K562 (cell line): ENCODE results near the gene ITGA6. TPM values are rescaled to one million over a fixed set of nuclear protein-coding genes. Genes with fewer than 3 reads are reported as not detected.

Experiments
- ATAC-seq: fragments of 200-7000 bp; cut with Tn5 transposase; 3 replicates; pipeline ENCODE4 v1.9.1; 2020; ENCODE audit warnings: moderate library complexity
- BruUV-seq: library from RNA; stranded (reverse); fragments of 400-500 nt; replicated peaks from 2 replicates; lab custom pipeline; 2021; lab: Mats Ljungman, UMichigan
- CTCF ChIA-PET: fragments of 300-600 bp; formaldehyde crosslinking; extraction: SDS; loops from one replicate; lab custom pipeline; 2021; ENCODE audit warnings: low intra/inter-chr PET ratio; lab: Yijun Ruan, JAX
- POLR2A ChIA-PET: fragments of 300-600, 350-650 bp; sonication (Branson Sonifier 250); formaldehyde crosslinking; extraction: SDS; loops from one replicate; lab custom pipeline; 2021; ENCODE audit warnings: antibody characterized with exemption, inconsistent platforms; lab: Yijun Ruan, JAX
- DNase-seq, 4 experiments: peaks; one replicate each; pipeline versions ENCODE4 v3.0.0 to v3.0.0-alpha.2; 2011 to 2018; ENCODE audit warnings: low spot score in 3 of 4, mixed read lengths in 3 of 4; ENCODE audit errors: extremely low read depth in 1 of 4
- FAIRE-seq: peaks from 2 replicates; lab custom pipeline; 2011; peaks lifted over from hg19 to GRCh38; lab: Jason Lieb, UNC
- H2AFZ ChIP-seq: 2 replicates; pipeline ENCODE4 v1.6.0; 2011; ENCODE audit warnings: low read depth, low read length, control low read depth, inconsistent platforms
- H3K27ac ChIP-seq: fragments of 200-600 bp; 3 replicates; pipeline ENCODE4 v1.8.0; 2011; ENCODE audit warnings: low read depth, mild to moderate bottlenecking, control low read depth, inconsistent platforms, low read length, moderate library complexity, mixed read lengths; ENCODE audit errors: extremely low read depth
- H3K27me3 ChIP-seq, 2 experiments: fragments of 300-600 bp in 1 of 2; 2 replicates in 1 of 2; 3 replicates in 1 of 2; pipeline versions ENCODE4 v1.6.0 to v1.8.0; 2011; ENCODE audit warnings: inconsistent platforms in 2 of 2, low read length in 2 of 2, mild to moderate bottlenecking in 1 of 2, mixed read lengths in 1 of 2, moderate library complexity in 1 of 2; ENCODE audit not compliant: control insufficient read depth in 2 of 2, insufficient read depth in 2 of 2
- H3K36me3 ChIP-seq: fragments of 300-600 bp; 3 replicates; pipeline ENCODE4 v1.8.0; 2011; ENCODE audit warnings: mild to moderate bottlenecking, low read length, inconsistent platforms; ENCODE audit not compliant: control insufficient read depth, insufficient read depth
- H3K4me1 ChIP-seq, 2 experiments: fragments of 200-600 bp in 1 of 2; replicated peaks in 1 of 2; 2 replicates in 1 of 2; 3 replicates in 1 of 2; pipeline versions ENCODE4 v1.5.1 to v1.8.0; 2011; ENCODE audit warnings: inconsistent platforms in 2 of 2, low read length in 2 of 2, mild to moderate bottlenecking in 1 of 2, mixed read lengths in 1 of 2, moderate library complexity in 1 of 2; ENCODE audit not compliant: control insufficient read depth in 2 of 2, insufficient read depth in 2 of 2
- H3K4me2 ChIP-seq: 2 replicates; pipeline ENCODE4 v1.6.1; 2011; ENCODE audit warnings: low read length, control low read depth, inconsistent platforms, mixed read lengths; ENCODE audit not compliant: insufficient read depth
- H3K4me3 ChIP-seq: fragments of 200-600 bp; sonication (generic), shearing (Covaris generic); 2 replicates; pipeline ENCODE4 v1.5.1; 2016; ENCODE audit warnings: control low read depth, inconsistent platforms
- H3K79me2 ChIP-seq: fragments of 200-600 bp; 3 replicates; pipeline ENCODE4 v1.8.0; 2011; ENCODE audit warnings: low read length, inconsistent platforms; ENCODE audit not compliant: control insufficient read depth, insufficient read depth
- H3K9ac ChIP-seq, 2 experiments: 2 replicates each; pipeline versions ENCODE4 v1.6.0 to v1.6.1; 2011; ENCODE audit warnings: low read depth in 2 of 2, low read length in 2 of 2, control low read depth in 1 of 2, inconsistent platforms in 1 of 2, mild to moderate bottlenecking in 1 of 2, mixed read lengths in 1 of 2; ENCODE audit not compliant: insufficient read depth in 1 of 2
- H3K9me1 ChIP-seq: one replicate; pipeline ENCODE4 v1.6.0; 2011; ENCODE audit warnings: inconsistent platforms, mild to moderate bottlenecking, low read length, moderate library complexity; ENCODE audit not compliant: control insufficient read depth, insufficient read depth
- H3K9me3 ChIP-seq: replicated peaks from 2 replicates; pipeline ENCODE4 v1.5.1; 2011; ENCODE audit warnings: low read depth, low read length, inconsistent platforms; ENCODE audit not compliant: control insufficient read depth, insufficient read depth
- H4K20me1 ChIP-seq: replicated peaks from 2 replicates; pipeline ENCODE4 v1.6.1; 2011; ENCODE audit warnings: low read length, inconsistent platforms, mixed read lengths; ENCODE audit not compliant: control insufficient read depth, insufficient read depth
- ARHGAP35 ChIP-seq: fragments of 450-650 bp; IDR thresholded peaks from 2 replicates; pipeline ENCODE4 v1.6.1; 2018; ENCODE audit not compliant: partially characterized antibody
- ZNF431 ChIP-seq: sonication (generic); formaldehyde crosslinking; IDR thresholded peaks from 2 replicates; pipeline ENCODE4 v1.8.0; 2022; ENCODE audit warnings: mild to moderate bottlenecking, missing genetic modification reagents
- WGBS: fragments of 100-300 bp; shearing (Covaris generic); methylation state at CpG from one replicate; pipeline ENCODE4 v1.1.6; 2016; ENCODE audit warnings: low coverage, mixed read lengths; ENCODE audit not compliant: insufficient coverage; ENCODE audit errors: missing lambda C conversion rate; 5-methylcytosine and 5-hydroxymethylcytosine counted together
- in situ Hi-C: fragments of 300-500 bp; cut with MboI; formaldehyde crosslinking; loops from 4 replicates; pipeline ENCODE4 v1.15.0; 2018; ENCODE audit warnings: inconsistent platforms, mixed read lengths
- intact Hi-C: fragments of 100-400 bp; cut with micrococcal nuclease; formaldehyde crosslinking; loops from 2 replicates; pipeline ENCODE4 v1.14.2; 2022
- polyA plus RNA-seq, 8 experiments: library from polyadenylated mRNA; depleted of rRNA in 4 of 8; stranded (reverse) in 5 of 8; unstranded in 3 of 8; fragments of >200 nt; fragmentation: Nextera tagmentation in 2 of 8; fragmentation: Illumina TruSeq in 1 of 8; extraction: Ambion mirVana in 2 of 8; extraction: Trizol in 1 of 8; gene quantifications; 2 replicates each; pipeline versions ENCODE4 v1.2.1 to v1.2.3, GENCODE V29; 2011 to 2014; ENCODE audit warnings: inconsistent platforms in 1 of 8, missing spikeins in 1 of 8
- total RNA-seq, 7 experiments: library from RNA; depleted of rRNA in 6 of 7; stranded (reverse); fragments of >200 nt in 6 of 7; fragmentation: Illumina TruSeq in 2 of 7; extraction: Trizol in 2 of 7; gene quantifications; 2 replicates each; pipeline versions ENCODE4 v1.2.1 to v1.2.3, GENCODE V29; 2011 to 2021; ENCODE audit warnings: low replicate concordance in 1 of 7
- TF ChIP-seq, protein P1 (sequence below): sonication (generic); formaldehyde crosslinking; IDR thresholded peaks from 2 replicates; pipeline ENCODE4 v1.4.0; 2020; ENCODE audit warnings: mild to moderate bottlenecking, missing genetic modification reagents
- TF ChIP-seq, protein P2 (sequence below): fragments of 250-450 bp; sonication (Bioruptor Pico); IDR thresholded peaks from 2 replicates; pipeline ENCODE4 v1.5.0; 2021; ENCODE audit warnings: mild to moderate bottlenecking, moderate library complexity

Gene ITGA6
- total and polyA plus RNA-seq, 9 of the 15 experiments (the other 6 are each of a cell fraction or from before 2014, with no cell fraction given) = 0.01 to 0.29 (median 0.05) TPM; not detected in 5

DNA sequence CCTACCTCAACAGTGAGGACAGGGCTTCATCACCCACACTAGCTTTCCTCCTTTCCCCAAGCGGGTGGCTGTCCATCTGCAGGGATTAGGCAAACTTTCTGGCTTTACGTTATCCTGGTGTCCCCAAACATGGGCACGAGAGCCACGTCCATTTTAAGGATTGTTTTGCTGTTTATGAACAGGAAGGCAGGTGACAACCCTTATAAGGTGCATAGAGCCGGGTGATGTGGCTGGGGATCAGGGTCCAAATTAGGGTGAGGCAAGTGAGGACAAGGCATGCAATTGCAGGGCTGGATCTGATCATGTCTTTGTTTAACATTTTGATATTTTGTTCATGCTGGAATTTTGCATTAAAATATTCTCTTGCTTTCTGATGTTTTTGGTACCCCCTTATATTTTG lies 27.6 kb upstream of the ITGA6 start (continued):
- TF ChIP-seq, protein P1, sequence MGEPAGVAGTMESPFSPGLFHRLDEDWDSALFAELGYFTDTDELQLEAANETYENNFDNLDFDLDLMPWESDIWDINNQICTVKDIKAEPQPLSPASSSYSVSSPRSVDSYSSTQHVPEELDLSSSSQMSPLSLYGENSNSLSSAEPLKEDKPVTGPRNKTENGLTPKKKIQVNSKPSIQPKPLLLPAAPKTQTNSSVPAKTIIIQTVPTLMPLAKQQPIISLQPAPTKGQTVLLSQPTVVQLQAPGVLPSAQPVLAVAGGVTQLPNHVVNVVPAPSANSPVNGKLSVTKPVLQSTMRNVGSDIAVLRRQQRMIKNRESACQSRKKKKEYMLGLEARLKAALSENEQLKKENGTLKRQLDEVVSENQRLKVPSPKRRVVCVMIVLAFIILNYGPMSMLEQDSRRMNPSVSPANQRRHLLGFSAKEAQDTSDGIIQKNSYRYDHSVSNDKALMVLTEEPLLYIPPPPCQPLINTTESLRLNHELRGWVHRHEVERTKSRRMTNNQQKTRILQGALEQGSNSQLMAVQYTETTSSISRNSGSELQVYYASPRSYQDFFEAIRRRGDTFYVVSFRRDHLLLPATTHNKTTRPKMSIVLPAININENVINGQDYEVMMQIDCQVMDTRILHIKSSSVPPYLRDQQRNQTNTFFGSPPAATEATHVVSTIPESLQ (CRISPR knock-in tag) = no peak
- no peak for TF ChIP-seq ARHGAP35
- TF ChIP-seq, protein P2, sequence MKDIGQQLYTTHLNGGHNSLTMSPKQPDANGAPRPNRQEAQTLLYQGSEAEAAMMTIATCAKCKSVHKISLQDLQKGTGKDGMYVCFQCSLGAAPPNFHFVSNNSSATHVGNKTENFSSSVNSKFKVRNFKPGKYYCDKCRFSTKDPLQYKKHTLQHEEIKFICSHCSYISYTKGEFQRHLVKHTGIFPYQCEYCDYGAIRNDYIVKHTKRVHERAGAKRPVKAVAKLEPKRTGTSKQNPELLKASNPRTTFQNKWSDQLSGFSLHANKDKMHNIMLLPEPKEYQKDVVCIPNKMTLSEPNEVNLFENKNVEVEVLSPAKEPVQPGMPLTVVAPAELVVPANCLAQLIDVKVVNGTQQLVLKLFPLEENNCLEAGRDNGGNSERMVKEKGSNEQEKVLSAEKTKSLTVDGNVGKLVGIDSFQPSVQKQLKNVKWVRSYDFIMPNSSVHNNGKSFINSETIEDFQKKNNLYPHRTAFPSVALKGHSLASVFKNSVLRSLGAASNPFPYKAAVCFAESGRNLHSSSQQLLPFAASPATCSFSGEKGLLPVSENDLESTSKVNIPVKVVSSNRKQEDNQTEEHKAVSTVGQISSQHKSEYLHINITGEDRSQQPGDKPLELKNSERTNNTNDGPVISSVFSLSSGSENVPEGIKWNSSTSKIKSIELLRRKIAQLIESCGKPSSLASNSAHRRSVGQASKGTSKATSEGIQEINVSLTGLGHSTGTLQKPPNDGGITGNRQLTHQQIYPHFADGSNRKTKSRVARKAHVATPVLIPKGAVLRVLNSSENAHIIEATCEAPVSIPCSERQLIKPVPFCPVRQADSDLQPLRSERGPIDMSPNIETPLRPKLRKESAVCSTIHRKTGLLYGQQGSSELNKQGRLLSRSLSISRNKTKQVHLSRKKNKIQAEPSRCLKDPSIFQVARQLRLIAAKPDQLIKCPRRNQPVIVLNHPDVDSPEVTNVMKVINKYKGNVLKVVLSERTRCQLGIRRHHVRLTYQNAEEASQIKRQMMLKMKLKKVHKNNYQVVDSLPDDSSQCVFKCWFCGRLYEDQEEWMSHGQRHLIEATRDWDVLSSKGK (CRISPR knock-in tag) = no peak

DNA sequence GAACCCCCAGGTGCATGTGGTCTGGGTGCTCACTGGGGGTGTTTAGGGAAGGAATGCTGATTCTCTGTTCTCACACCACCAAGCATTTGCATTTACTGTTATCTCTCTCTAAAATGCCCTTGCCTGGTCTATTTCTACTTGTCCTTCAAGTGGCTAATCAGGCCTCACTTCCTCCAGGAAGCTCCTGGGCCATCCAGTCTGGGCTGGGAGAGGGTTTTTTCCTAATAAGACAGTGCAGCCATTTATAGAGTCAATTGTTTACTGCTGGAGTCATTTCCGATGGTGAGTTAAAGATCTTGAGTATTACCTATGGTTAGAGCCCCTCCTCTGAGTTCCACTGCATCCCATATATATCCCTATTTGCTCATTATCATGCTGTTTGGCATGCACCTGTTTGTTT lies 25.2 kb upstream of the ITGA6 start:
- no peak for ATAC-seq
- Histone ChIP-seq H3K36me3 (no peaks in the 10 kb centered on the region), H3K4me2 (no peak overlapping the region), H2AFZ (no peak overlapping the region), H3K27ac (no peak overlapping the region), H3K9me3 (no peaks in the 10 kb centered on the region), H3K4me1 (no peaks in the 10 kb centered on the region), H3K79me2 (no peaks in the 10 kb centered on the region), H3K4me3 (no peak overlapping the region), H3K9ac (no peak overlapping the region), H4K20me1 (no peaks in the 10 kb centered on the region), H3K9me1 (no peaks in the 10 kb centered on the region), H3K27me3 (peaks cover 4 to 12% of the 10 kb centered on the region in 2 experiments; a peak in 3 of 5 replicates)
- DNase-seq = no peak
- ChIA-PET POLR2A (interaction anchor here (0.7 kb wide), 2 partner anchors 27 kb away, joined by 3 to 4 read pairs; no protein-coding TSS in a partner anchor), CTCF (no interaction called here)
- TF ChIP-seq ZNF431 (CRISPR knock-in tag) = no peak
- BruUV-seq = no TSS peak
- no peak for FAIRE-seq
- in situ Hi-C loops (no loop called here), intact Hi-C loops (no loop called here)
- WGBS = 0% methylated on average over 1 of the region's 1 CpG
